ENCODE results near the gene ADGRA3.

The ADGRA3 gene

GRCh38 chr4:22356987-22357596, 158.8 kb downstream of the ADGRA3 start:
- DNase-seq: no peak

GRCh38 chr4:22348410-22348809, 167.5 kb downstream of the ADGRA3 start:
- DNase-seq: no peak

GRCh38 chr4:22345678-22346077, 170.2 kb downstream of the ADGRA3 start:
- DNase-seq: no peak

- DNase-seq: no peak
Measured at GRCh38 chr4:22345055-22345454, 170.8 kb downstream of the ADGRA3 start.

GRCh38 chr4:22343606-22344005, 172.3 kb downstream of the ADGRA3 start:
- DNase-seq: no peak

- DNase-seq: no peak
Measured at GRCh38 chr4:22339491-22339890, 176.4 kb downstream of the ADGRA3 start.

GRCh38 chr4:22338796-22339195, 177.1 kb downstream of the ADGRA3 start:
- no peak for DNase-seq

All from T-helper 9 cell (primary cell).